Putamen (tissue), 1 donor: ENCODE data around the gene POLR3GL.
A peak's percentile ranks its signal among the peaks of the same experiment; 100 is the strongest.

Experiments
- DNase-seq: peaks from one replicate; pipeline ENCODE4 v3.0.0-alpha.2; 2016; ENCODE audit warnings: low spot score

The POLR3GL gene

DNA sequence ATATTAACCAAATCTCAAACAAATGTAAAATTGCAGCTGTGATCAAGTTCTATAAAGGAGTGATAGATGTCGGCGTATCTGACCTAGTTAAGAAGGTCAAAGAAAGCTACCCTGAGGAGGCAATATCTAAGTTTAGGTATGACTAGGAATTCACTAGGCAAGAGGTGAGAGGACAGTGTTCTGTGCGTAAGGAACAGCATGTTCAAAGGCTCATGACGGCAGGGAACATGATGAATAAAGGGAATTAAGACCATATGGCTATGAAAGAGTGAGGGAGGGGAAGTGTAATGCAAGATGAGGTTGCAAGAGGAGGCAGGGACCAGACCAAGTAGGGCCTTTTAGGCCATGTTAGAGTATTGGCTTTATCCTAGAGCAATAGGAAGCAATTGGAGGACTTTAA lies 15.3 kb upstream of the POLR3GL start:
- DNase-seq, result no peak

- DNase-seq, result no peak
Measured at GRCh38 chr1:145951526-145951925, 13.0 kb upstream of the POLR3GL start.

DNA sequence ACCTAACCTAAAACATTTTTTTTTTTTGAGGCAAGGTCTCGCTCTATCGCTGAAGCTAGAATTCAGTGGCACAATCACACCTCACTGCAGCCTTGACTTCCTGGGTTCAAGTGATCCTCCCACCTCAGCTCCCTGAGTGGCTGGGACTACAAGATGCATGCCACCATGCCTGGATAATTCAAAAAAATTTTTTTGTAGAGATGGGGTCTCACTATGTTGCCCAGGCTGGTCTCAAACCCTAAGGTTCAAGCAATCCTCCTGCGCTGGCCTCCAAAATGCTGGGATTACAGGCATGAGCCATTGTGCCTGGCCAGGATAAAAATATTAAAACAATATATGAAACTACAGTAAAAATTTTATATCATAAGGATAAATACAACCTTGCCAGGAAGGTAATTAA lies 11.6 kb upstream of the POLR3GL start:
- DNase-seq, result no peak

GRCh38 chr1:145953861-145954260 lies 10.6 kb upstream of the POLR3GL start:
- DNase-seq, result no peak

DNA sequence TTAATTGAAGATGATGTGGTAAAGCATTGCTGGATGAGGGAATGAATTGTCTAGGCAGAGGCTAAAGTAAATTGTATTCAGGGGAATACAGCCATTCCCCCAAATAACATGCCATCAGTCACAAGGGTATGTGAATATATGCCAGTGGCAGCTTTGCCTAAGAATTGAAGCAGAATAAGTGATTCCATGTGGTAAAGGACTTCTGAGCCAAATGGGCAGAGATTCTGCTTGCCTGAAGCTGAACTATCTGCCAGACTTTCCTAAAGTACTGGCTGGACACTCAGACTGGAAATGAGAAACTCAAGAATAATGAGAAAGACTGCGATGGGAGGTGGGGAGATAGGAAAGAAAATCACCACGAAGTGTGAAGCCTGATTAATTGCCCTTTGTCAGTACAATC lies 9.1 kb upstream of the POLR3GL start:
- DNase-seq, result no peak

DNA sequence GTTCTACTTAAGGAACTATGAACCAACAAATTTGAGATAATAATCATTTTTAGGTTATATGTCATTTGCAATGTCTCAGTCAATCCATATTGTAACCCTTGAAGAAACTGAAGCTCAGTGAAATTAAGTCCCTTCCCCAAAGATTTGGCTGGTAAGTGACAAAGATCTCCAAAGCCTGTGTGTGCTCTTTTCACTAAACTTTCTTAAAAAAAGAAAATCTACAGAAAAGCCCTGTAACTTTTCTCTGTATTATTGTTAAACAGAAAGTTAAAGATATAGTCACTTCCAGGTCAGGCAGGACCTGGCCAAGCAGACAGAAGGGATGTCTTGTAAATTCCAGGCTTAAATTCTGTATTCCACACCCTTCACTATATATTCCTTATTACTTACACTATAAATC lies 8.1 kb upstream of the POLR3GL start:
- no peak for DNase-seq

DNA sequence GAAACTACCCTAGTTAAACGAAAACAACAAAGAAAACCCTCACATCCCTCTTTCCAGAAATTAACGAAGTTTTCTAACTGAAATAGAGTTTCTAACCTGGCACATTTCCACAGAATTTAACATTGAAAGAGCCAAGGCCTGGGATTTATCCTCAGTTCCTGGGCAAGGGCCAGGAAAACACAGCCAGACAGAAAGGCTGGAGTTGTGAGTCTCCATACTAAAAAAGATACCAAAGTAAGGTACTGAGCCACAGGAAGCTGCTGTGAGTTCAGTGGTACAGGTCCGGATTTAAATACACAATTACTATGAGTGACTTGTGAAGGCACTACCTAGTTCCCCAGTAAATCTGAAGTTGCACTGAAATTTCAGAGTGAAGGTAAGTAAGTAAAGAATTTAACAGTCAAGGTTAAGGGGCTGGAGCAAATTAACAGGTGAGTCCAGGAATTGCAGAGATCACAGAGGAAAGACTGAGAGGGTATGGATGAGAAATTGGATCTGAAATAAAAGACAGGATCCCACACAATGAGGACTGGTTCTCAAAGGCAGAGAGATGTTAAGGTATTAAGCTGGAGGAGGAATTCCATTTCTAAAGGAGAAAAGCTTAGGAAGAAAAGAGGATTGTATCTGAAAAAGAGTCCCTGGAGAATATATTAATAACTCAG lies 7.6 kb upstream of the POLR3GL start:
- DNase-seq, result no peak

DNA sequence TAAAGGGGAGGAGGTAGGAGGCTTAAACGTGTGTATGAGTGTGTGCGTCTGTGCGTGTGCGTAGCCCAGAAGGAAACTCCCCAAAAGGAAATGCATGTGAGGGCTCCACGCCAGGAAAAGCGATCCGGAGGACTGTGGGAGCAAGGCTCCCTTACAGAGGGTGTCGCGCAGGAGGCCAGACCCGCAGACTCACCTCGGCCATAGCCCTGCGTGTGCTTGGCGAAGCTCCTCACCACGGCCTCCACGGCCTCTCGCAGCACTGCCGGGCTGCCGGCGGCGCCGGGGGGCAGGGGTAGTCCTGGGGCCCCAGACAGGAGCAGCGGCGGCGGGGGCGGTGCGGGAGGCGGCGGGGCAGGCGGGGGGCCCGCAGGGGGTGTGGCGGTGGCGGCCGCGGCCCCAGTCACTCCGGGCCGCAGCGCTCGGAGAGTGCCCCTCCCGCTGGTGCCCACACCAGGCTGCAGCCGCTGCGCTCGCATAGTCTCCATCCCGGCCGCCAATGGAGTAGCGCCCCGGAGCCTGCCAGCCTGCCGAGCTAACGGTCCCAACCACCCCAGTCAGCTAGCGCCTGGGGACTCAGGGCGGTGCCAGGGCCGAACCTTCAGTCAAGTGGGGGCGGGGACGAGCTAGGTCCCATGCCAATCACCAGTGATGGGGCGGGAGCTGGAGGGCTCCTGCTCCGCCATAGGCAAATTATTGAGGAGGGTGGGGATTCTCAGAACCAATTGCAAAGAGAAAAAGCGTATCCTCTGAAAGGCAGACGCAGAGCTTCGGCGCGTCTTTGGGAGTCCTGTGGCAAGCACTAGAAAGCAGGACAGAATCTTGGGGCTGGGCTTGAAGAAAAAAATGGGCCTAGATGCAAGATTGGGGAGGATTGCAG lies 6.8 kb upstream of the POLR3GL start, which contains the start of gene LIX1L:
Gene LIX1L (minus strand): TSS at position 575 of the 877 bp plus-strand sequence. CDS start 90 bp downstream, at position 485.
- DNase-seq, result peak; percentile 99

DNA sequence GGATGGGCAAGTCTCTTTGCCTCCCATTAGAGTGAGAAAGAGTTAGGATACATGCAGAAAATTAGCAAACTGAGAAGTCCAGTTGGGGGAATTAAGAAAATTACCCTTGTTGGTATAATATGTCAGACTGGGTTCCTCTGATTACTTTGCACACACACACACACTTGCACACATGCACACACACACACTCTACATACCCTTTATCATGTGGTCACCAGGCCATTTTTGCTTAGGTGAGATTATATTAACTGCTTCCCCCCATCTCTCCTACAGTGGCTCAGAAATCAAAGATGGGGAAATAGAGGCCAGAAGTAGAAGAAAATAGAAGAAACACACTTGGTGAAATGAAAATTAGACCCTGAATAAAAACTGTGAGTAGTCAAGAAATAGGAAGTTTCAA lies 5.8 kb upstream of the POLR3GL start:
- DNase-seq, result no peak

GRCh38 chr1:145959333-145959732 lies 5.2 kb upstream of the POLR3GL start:
- no peak for DNase-seq

GRCh38 chr1:145959957-145960467 lies 4.5 kb upstream of the POLR3GL start:
- no peak for DNase-seq

DNA sequence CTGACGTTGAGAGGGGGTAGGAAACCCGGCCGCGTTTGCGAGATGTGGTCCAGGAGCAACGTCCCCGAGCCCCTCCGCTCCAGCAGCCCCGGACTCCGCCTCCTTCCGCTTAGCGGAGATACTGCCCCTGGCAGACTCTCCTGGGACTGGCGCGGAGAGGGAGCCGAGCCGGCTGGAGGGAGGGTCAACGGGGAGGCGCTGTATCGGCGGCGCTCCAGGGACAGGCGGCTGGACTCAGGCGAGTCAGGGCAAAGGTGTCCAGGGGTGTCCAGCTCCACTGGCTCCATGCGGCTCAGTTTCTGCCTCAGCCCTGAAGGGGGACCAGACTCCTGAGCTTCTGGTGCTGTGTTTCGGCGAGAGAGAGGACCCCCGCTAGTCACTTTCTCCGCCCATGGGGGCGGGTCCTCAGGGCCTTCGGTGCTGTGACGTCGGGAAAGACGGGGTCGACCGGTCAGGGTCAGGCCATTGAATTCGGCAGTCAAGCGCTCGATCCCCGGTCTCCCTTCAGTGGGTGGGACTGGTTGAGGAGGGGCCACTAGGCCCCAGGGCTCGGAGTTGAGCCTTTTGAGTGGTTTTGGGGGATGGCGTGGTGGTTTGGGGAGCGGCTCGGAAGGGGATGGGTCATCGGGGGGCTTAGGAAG lies 3.9 kb upstream of the POLR3GL start:
- peak; percentile 43 for DNase-seq

DNA sequence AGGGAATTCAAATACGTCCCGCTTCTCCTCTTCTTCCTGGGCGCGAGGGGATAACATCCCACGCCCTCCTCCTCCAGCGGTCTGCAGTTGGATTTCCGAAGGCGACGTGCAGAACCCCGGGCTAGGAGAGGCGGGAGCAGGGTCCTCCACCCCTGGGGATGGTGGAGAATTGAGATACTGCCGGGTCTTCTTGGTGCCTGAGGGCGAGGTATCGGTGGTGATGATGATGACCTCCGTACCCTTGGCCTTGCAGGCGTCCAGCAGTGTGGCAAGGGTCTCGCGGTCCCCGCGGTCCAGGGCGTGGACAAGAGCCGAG lies 3.4 kb upstream of the POLR3GL start:
- no peak for DNase-seq

GRCh38 chr1:145961425-145962156 lies 2.9 kb upstream of the POLR3GL start:
- DNase-seq, result no peak

GRCh38 chr1:145962157-145963102 lies 2.1 kb upstream of the POLR3GL start:
- peak; percentile 77 for DNase-seq

DNA sequence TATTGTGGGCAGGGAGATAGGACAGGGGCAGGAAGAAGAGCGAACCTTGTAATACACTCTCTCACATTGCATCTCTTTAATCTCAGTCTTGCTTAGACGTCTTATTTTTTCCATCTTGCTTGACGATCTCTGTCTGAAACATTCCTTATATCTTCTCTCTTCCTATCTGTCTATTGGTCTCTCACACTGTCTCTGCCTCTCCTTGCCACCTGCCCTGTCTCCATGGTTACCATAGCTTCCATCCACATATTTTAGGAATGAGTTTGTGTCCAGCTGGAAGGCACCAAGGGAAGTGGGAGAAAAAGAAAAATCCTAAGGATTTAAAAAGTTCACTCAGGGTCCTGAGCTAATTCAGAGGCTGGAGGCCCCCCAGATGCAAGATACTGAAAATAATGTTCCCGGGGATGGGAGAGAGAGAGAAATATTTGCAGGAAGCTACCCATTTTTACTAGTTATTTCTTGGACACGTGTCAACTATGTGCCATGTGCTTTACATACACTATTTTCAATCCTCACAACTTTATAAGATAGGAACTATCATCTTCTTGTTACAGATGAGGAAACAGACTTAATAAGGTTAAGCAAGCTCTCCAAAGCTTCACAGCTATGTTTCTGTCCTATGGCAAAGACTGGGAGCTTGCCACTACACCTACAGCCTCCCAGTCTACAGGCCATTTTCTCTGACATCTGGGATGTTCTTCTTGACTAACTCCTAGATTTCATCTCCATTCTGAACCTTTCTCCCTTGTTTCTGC lies 1.0 kb upstream of the POLR3GL start:
- no peak for DNase-seq

- no peak for DNase-seq
Measured at GRCh38 chr1:145965119-145965744, 742 bp downstream of the POLR3GL start.

DNA sequence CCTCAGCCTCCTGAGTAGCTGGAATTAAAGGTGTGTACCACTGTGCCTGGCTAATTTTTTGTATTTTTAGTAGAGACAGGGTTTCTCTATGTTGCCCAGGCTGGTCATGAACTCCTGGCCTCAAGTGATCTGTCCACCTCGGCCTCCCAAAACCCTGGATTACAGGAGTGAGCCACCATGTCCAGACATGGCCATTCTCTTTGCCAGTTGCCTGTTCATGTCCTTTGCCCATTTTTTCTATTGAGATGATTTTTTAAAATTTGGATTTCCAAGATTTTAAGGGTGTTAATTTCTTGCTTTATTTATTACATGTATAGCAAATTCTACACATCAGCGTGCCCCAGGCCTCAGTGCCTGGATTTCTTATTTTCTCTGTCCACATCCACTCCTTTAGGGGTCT lies 2.8 kb downstream of the POLR3GL start:
- DNase-seq, result no peak

- DNase-seq, result no peak
Measured at GRCh38 chr1:145972580-145972979, 8.1 kb downstream of the POLR3GL start.

GRCh38 chr1:145974721-145975120 lies 10.2 kb downstream of the POLR3GL start:
- DNase-seq, result no peak
